Endothelial cell of umbilical vein (primary cell): Measurements from ENCODE around the gene ACTN3. TPM values are rescaled to one million over a fixed set of nuclear protein-coding genes. Genes with fewer than 3 reads are reported as not detected.

Source experiments
- BruUV-seq: library from RNA; stranded (reverse); fragments of 400-500 nt; replicated peaks from 2 replicates; lab custom pipeline; 2021; lab: Mats Ljungman, UMichigan
- CTCF ChIA-PET: fragments of 300-600, 350-600 bp; sonication (Branson Sonifier 250); formaldehyde crosslinking; loops from one replicate; lab custom pipeline; 2021; ENCODE audit warnings: antibody characterized with exemption, inconsistent platforms; lab: Charles Lee
- POLR2A ChIA-PET: fragments of 300-600, 350-600 bp; sonication (Branson Sonifier 250); formaldehyde crosslinking; loops from one replicate; lab custom pipeline; 2021; ENCODE audit warnings: antibody characterized with exemption, inconsistent platforms; lab: Charles Lee
- DNase-seq: peaks from one replicate; pipeline ENCODE4 v3.0.0-alpha.2; 2011; ENCODE audit warnings: low read depth, low spot score
- FAIRE-seq: peaks from 2 replicates; lab custom pipeline; 2011; peaks lifted over from hg19 to GRCh38; lab: Jason Lieb, UNC
- H2AFZ ChIP-seq: 2 replicates; pipeline ENCODE4 v1.6.0; 2012; ENCODE audit warnings: low read depth, low read length, control low read depth, inconsistent platforms
- H3K27ac ChIP-seq: 2 replicates; pipeline ENCODE4 v1.5.1; 2011; ENCODE audit warnings: low read depth, mild to moderate bottlenecking, control low read depth, low read length, moderate library complexity; ENCODE audit not compliant: insufficient read depth
- H3K27me3 ChIP-seq, 2 experiments: 2 replicates each; pipeline versions ENCODE4 v1.6.0 to v1.6.1; 2011; ENCODE audit warnings: low read length in 2 of 2, mixed read lengths in 1 of 2; ENCODE audit not compliant: control insufficient read depth in 2 of 2, insufficient read depth in 2 of 2
- H3K36me3 ChIP-seq, 2 experiments: 2 replicates in 1 of 2; 3 replicates in 1 of 2; pipeline ENCODE4 v1.5.1; 2011; ENCODE audit warnings: low read length in 2 of 2, mild to moderate bottlenecking in 1 of 2, moderate library complexity in 1 of 2; ENCODE audit not compliant: control insufficient read depth in 2 of 2, insufficient read depth in 2 of 2; ENCODE audit errors: extremely low read depth in 1 of 2
- H3K4me1 ChIP-seq: 3 replicates; pipeline ENCODE4 v1.5.1; 2011; ENCODE audit warnings: mild to moderate bottlenecking, low read length; ENCODE audit not compliant: control insufficient read depth, insufficient read depth; ENCODE audit errors: extremely low read depth
- H3K4me2 ChIP-seq: 2 replicates; pipeline ENCODE4 v1.6.1; 2011; ENCODE audit warnings: low read length, control low read depth, mixed read lengths; ENCODE audit not compliant: insufficient read depth
- H3K4me3 ChIP-seq, 3 experiments: fragments of 200-600 bp in 1 of 3; sonication (generic), shearing (Covaris generic) in 1 of 3; replicated peaks in 1 of 3; 2 replicates each; pipeline ENCODE4 v1.5.1; 2011 to 2016; ENCODE audit warnings: control low read depth in 3 of 3, low read length in 3 of 3, mild to moderate bottlenecking in 2 of 3, inconsistent platforms in 1 of 3, low read depth in 1 of 3, moderate library complexity in 1 of 3; ENCODE audit not compliant: insufficient read depth in 1 of 3
- H3K79me2 ChIP-seq: 2 replicates; pipeline ENCODE4 v1.6.0; 2012; ENCODE audit warnings: low read length, inconsistent platforms; ENCODE audit not compliant: control insufficient read depth, insufficient read depth
- H3K9ac ChIP-seq: replicated peaks from 2 replicates; pipeline ENCODE3; 2011; ENCODE audit warnings: low read length, control low read depth; ENCODE audit not compliant: insufficient read depth; ENCODE audit errors: extremely low read depth
- H3K9me1 ChIP-seq: replicated peaks from 3 replicates; pipeline ENCODE4 v1.6.0; 2011; ENCODE audit warnings: mild to moderate bottlenecking, low read length; ENCODE audit not compliant: control insufficient read depth, insufficient read depth; ENCODE audit errors: extremely low read depth
- H3K9me3 ChIP-seq: replicated peaks from 2 replicates; pipeline ENCODE4 v1.5.1; 2012; ENCODE audit warnings: low read length, inconsistent platforms; ENCODE audit not compliant: control insufficient read depth, insufficient read depth
- H4K20me1 ChIP-seq: replicated peaks from 2 replicates; pipeline ENCODE3; 2011; ENCODE audit warnings: mild to moderate bottlenecking, low read length; ENCODE audit not compliant: control insufficient read depth, insufficient read depth; ENCODE audit errors: extremely low read depth
- CTCF ChIP-seq, 2 donors: IDR thresholded peaks; 1 replicate in 1 of 2; 2 replicates in 1 of 2; pipeline ENCODE4 v1.5.1; 2011; ENCODE audit warnings: low read length in 2 of 2, mild to moderate bottlenecking in 2 of 2, moderate library complexity in 2 of 2, control low read depth in 1 of 2, inconsistent platforms in 1 of 2, low read depth in 1 of 2; ENCODE audit not compliant: insufficient read depth in 1 of 2; ENCODE audit errors: extremely low read depth in 1 of 2
- EZH2 ChIP-seq: IDR thresholded peaks from 2 replicates; pipeline ENCODE4 v1.6.1; 2012; ENCODE audit warnings: borderline replicate concordance, low read depth, mild to moderate bottlenecking, moderate library complexity, low read length, inconsistent platforms; ENCODE audit not compliant: severe bottlenecking
- FOS ChIP-seq: IDR thresholded peaks from 2 replicates; pipeline ENCODE4 v1.6.1; 2011; ENCODE audit warnings: mild to moderate bottlenecking, low read length, moderate library complexity, borderline replicate concordance; ENCODE audit not compliant: insufficient read depth
- GATA2 ChIP-seq: IDR thresholded peaks from 2 replicates; pipeline ENCODE4 v1.7.0; 2011; ENCODE audit warnings: low read depth, mild to moderate bottlenecking, moderate library complexity, mixed read lengths, low read length; ENCODE audit not compliant: insufficient read length, insufficient read depth
- JUN ChIP-seq: IDR thresholded peaks from 2 replicates; pipeline ENCODE4 v1.6.1; 2011; ENCODE audit warnings: borderline replicate concordance, low read depth; ENCODE audit not compliant: insufficient read length, insufficient read depth
- MAX ChIP-seq: IDR thresholded peaks from 2 replicates; pipeline ENCODE4 v1.6.1; 2011; ENCODE audit not compliant: insufficient read depth, insufficient read length
- MYC ChIP-seq: IDR thresholded peaks from one replicate; pipeline ENCODE4 v1.6.1; 2011; ENCODE audit warnings: mild to moderate bottlenecking, low read depth, low read length
- POLR2A ChIP-seq: IDR thresholded peaks from 2 replicates; pipeline ENCODE4 v1.6.1; 2012; ENCODE audit warnings: low read depth, mild to moderate bottlenecking, control low read depth, low read length
- POLR2AphosphoS5 ChIP-seq: IDR thresholded peaks from 2 replicates; pipeline ENCODE4 v1.6.1; 2012; ENCODE audit warnings: low read depth, mild to moderate bottlenecking, control low read depth, low read length, moderate library complexity; ENCODE audit not compliant: insufficient read depth
- dilution Hi-C: fragments of 300-500 bp; cut with MboI; formaldehyde crosslinking; loops from one replicate; pipeline ENCODE4 v1.15.0; 2019; ENCODE audit warnings: low sequenced_read_pairs; ENCODE audit not compliant: extremely low pct_ligation_motif_present
- intact Hi-C: fragments of 100-400 bp; cut with micrococcal nuclease; formaldehyde crosslinking; loops from one replicate; pipeline ENCODE4 v1.10.0; 2022
- polyA plus RNA-seq, 4 experiments: library from polyadenylated mRNA; depleted of rRNA in 3 of 4; stranded (reverse) in 3 of 4; unstranded in 1 of 4; fragments of >200 nt; gene quantifications; 2 replicates each; pipeline versions ENCODE4 v1.2.1 to v1.2.3, GENCODE V29; 2011 to 2012; ENCODE audit warnings: missing spikeins in 1 of 4
- total RNA-seq: library from RNA; stranded (reverse); gene quantifications from 2 replicates; pipeline ENCODE4 v1.2.3, GENCODE V29; 2021

The ACTN3 gene
- total and polyA plus RNA-seq, 2 donors (not counting 3 experiments of a cell fraction or from before 2014, with no cell fraction given), result 0.17 to 0.18 TPM

- peaks cover 1 to 3% of the 10 kb centered on the region in 2 experiments for H3K27me3 ChIP-seq
- no TSS peak for BruUV-seq
- no peaks in the 10 kb centered on the region for H3K9me3 ChIP-seq
- no peak overlapping the region for H2AFZ ChIP-seq
- H3K9ac ChIP-seq, result no peak overlapping the region
- CTCF ChIA-PET, result interaction anchor here (2.1 to 2.7 kb wide), 2 partner anchors 14 to 114 kb away, joined by 8 to 13 read pairs; partner anchors contain the start of gene RBM4B
- H3K27ac ChIP-seq, result no peak overlapping the region
- no peak overlapping the region for H3K4me3 ChIP-seq
- H3K36me3 ChIP-seq, result no peaks in the 10 kb centered on the region
- POLR2A ChIA-PET, result no interaction called here
- H3K4me2 ChIP-seq, result no peak overlapping the region
- FAIRE-seq, result no peak
- H3K4me1 ChIP-seq, result peaks cover 3% of the 10 kb centered on the region
- intact Hi-C loops (no loop called here), dilution Hi-C loops (no loop called here)
- H3K79me2 ChIP-seq, result no peaks in the 10 kb centered on the region
- no peak for DNase-seq
- H4K20me1 ChIP-seq, result no peaks in the 10 kb centered on the region
- TF ChIP-seq EZH2 (no peak), FOS (no peak), JUN (no peak), GATA2 (no peak), CTCF (IDR thresholded peaks at IDR 0.05; ENCODE audit: extremely low read depth in 1 of 2, insufficient read depth in 1 of 2, low read depth in 1 of 2, low read length in 2 of 2) (no peak), MAX (no peak), POLR2AphosphoS5 (no peak), POLR2A (no peak), MYC (no peak)
- no peaks in the 10 kb centered on the region for H3K9me1 ChIP-seq
Observed at GRCh38 chr11:66563832-66564231, 17.1 kb downstream of the ACTN3 start.
